OCI-LY7 (cell line): ENCODE data around the gene SYNGR3.

ENCODE experiments used
- EZH2phosphoT487 ChIP-seq: fragments of 200-600 bp; sonication (generic); IDR thresholded peaks from 2 replicates; pipeline ENCODE4 v1.6.1; 2018; ENCODE audit warnings: low read depth, borderline replicate concordance, mild to moderate bottlenecking, mixed run types, antibody characterized with exemption, low read length, moderate library complexity, mixed read lengths
- TF ChIP-seq, protein P1 (sequence below): fragments of 200-600 bp; sonication (generic); conservative IDR thresholded peaks from 2 replicates; pipeline ENCODE4 v1.5.1; 2014; ENCODE audit warnings: mild to moderate bottlenecking, antibody characterized with exemption, low read length, moderate library complexity, mixed read lengths

DNA sequence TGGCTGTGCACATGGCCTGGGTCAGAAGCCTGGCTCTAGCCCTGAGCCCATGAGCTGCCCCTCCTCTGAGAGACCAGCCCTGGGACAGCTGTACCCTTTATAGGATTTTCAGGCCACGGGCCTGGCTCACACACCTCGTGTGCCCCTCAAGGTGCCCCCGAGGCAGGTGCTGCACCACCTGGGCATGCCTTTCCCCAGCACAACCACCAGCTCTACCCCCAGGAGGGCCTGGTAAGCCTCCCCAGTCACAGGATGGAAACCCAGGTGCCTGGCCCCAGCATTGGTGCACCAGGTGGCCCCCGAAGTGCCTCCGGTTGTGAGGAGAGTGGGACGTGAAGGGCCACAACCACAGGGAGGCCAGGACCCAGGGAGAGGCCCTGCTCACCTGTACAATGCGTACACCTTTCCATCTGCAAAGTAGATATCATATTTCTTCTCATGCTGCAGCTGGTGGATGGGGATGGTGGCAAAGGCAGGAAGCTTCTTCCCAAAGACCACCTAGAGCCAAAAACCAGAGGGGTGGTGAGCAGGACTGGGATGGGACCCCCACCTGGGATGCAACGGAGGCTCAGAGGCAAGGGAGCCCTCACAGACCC lies 13.6 kb downstream of the SYNGR3 start:
- TF ChIP-seq, protein P1, sequence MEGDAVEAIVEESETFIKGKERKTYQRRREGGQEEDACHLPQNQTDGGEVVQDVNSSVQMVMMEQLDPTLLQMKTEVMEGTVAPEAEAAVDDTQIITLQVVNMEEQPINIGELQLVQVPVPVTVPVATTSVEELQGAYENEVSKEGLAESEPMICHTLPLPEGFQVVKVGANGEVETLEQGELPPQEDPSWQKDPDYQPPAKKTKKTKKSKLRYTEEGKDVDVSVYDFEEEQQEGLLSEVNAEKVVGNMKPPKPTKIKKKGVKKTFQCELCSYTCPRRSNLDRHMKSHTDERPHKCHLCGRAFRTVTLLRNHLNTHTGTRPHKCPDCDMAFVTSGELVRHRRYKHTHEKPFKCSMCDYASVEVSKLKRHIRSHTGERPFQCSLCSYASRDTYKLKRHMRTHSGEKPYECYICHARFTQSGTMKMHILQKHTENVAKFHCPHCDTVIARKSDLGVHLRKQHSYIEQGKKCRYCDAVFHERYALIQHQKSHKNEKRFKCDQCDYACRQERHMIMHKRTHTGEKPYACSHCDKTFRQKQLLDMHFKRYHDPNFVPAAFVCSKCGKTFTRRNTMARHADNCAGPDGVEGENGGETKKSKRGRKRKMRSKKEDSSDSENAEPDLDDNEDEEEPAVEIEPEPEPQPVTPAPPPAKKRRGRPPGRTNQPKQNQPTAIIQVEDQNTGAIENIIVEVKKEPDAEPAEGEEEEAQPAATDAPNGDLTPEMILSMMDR = no peak
- TF ChIP-seq EZH2phosphoT487 = no peak
